Esophagus muscularis mucosa (tissue), 4 donors: Measurements from ENCODE around the gene MEGF9.

Experiments
- CTCF ChIP-seq, 3 experiments: fragments of 200-600 bp in 2 of 3; fragments of 450-650 bp in 1 of 3; sonication (generic) in 2 of 3; IDR thresholded peaks; one replicate each; pipeline ENCODE4 v1.5.1; 2017 to 2019; ENCODE audit warnings: antibody characterized with exemption in 3 of 3, mild to moderate bottlenecking in 2 of 3, moderate library complexity in 1 of 3
- EP300 ChIP-seq: sonication (generic); formaldehyde crosslinking; IDR thresholded peaks from one replicate; pipeline ENCODE4 v1.6.1; 2017; ENCODE audit warnings: antibody characterized with exemption
- POLR2A ChIP-seq: fragments of 450-650 bp; IDR thresholded peaks from one replicate; pipeline ENCODE4 v1.6.1; 2017; ENCODE audit warnings: antibody characterized with exemption, moderate library complexity, mild to moderate bottlenecking, low read depth
- POLR2AphosphoS5 ChIP-seq, 2 donors: sonication (generic); formaldehyde crosslinking; IDR thresholded peaks; one replicate each; pipeline ENCODE4 v1.6.1; 2017; ENCODE audit warnings: antibody characterized with exemption in 2 of 2

DNA sequence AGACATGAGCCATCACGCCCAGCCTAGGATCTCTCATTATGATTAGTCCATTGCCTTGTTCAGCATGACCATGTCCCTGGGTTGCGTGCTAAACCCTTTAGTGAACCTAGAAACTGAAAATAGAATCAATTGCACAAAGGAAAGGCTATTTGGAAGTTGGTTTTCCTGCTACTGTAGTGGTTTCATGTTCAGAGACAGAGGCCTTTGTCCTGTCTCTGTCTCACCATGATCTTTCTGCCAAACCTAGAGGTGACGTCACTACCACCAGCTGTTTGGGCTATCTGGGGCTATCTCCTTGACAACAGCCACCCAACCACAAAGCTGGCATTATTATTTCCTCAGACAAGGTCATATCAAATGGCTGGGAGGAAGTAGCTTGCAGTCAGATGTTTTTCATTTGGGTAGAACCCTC, 130.3 kb downstream of the MEGF9 start:
- no peak for TF ChIP-seq POLR2A
- no peak for TF ChIP-seq CTCF (IDR thresholded peaks at IDR 0.05)
- no peak for TF ChIP-seq POLR2AphosphoS5 (IDR thresholded peaks at IDR 0.05)
- TF ChIP-seq EP300, result no peak
